Esophagus squamous epithelium (tissue), 5 donors: ENCODE measurements around the gene FAU. TPM values are rescaled to one million over a fixed set of nuclear protein-coding genes. Genes with fewer than 3 reads are reported as not detected.
A peak's percentile ranks its signal among the peaks of the same experiment; 100 is the strongest.

Experiments
- DNase-seq: peaks from one replicate; lab custom pipeline; 2025; lab: John Stamatoyannopoulos, UW
- H3K27ac ChIP-seq, 4 donors: fragments of 200-600 bp; sonication (generic); one replicate each; pipeline ENCODE4 v1.5.1; 2016 to 2019; ENCODE audit warnings: mild to moderate bottlenecking in 1 of 4
- H3K27me3 ChIP-seq, 4 donors: fragments of 200-600 bp; sonication (generic); 1 replicate in 3 of 4; 2 replicates in 1 of 4; pipeline versions ENCODE4 v1.5.1 to v1.6.0; 2017 to 2021; ENCODE audit warnings: antibody characterized with exemption in 1 of 4
- H3K36me3 ChIP-seq, 3 donors: fragments of 200-600 bp; sonication (generic); one replicate each; pipeline ENCODE4 v1.5.1; 2016 to 2019
- H3K4me1 ChIP-seq, 3 donors: fragments of 200-600 bp; sonication (generic); one replicate each; pipeline ENCODE4 v1.5.1; 2017 to 2019
- H3K4me3 ChIP-seq, 4 donors: fragments of 200-600 bp; sonication (generic); 1 replicate in 3 of 4; 2 replicates in 1 of 4; pipeline ENCODE4 v1.5.1; 2016 to 2019; ENCODE audit warnings: mild to moderate bottlenecking in 2 of 4, moderate library complexity in 1 of 4
- H3K9me3 ChIP-seq, 3 donors: fragments of 200-600 bp; sonication (generic); one replicate each; pipeline ENCODE4 v1.5.1; 2016 to 2019
- CTCF ChIP-seq, 6 experiments: fragments of 450-650 bp in 4 of 6; fragments of 200-600 bp in 2 of 6; sonication (generic) in 2 of 6; IDR thresholded peaks; one replicate each; pipeline ENCODE4 v1.5.1; 2016 to 2019; ENCODE audit warnings: antibody characterized with exemption in 6 of 6, mild to moderate bottlenecking in 4 of 6, moderate library complexity in 4 of 6
- POLR2A ChIP-seq, 4 donors: fragments of 450-650 bp; IDR thresholded peaks; one replicate each; pipeline ENCODE4 v1.6.1; 2017; ENCODE audit warnings: antibody characterized with exemption in 4 of 4, mild to moderate bottlenecking in 4 of 4, moderate library complexity in 3 of 4
- WGBS, 2 donors: methylation state at CpG; one replicate each; pipeline ENCODE4 v1.1.5; 2018; 5-methylcytosine and 5-hydroxymethylcytosine counted together
- intact Hi-C: fragments of 100-400 bp; cut with DNase I; formaldehyde crosslinking; loops from one replicate; pipeline ENCODE4 v1.15.0; 2022
- total RNA-seq, 4 donors: library from RNA; depleted of rRNA; stranded (reverse); fragments of >200 nt; gene quantifications; one replicate each; pipeline ENCODE4 v1.1.0, GENCODE V29; 2016
- donor health status: DM: yes; HTN: yes; CAD: no.

The FAU gene
- total RNA-seq, 4 donors from 2014 or later = 436 to 777 (median 528) TPM

GRCh38 chr11:65083134-65083833 lies 38.6 kb downstream of the FAU start:
- Histone ChIP-seq H3K4me1 (peaks cover 11 to 30% (median 14%) of the 10 kb centered on the region in 3 donors), H3K27me3 (no peaks in the 10 kb centered on the region), H3K36me3 (peaks cover 5 to 34% (median 27%) of the 10 kb centered on the region in 3 donors), H3K4me3 (peak overlapping the region; percentile 44 to 90 (median 79)), H3K27ac (peak overlapping the region; percentile 90 to 99 (median 97)), H3K9me3 (no peaks in the 10 kb centered on the region)
- TF ChIP-seq POLR2A (IDR thresholded peaks at IDR 0.05) (no peak), CTCF (IDR thresholded peaks at IDR 0.05) (no peak)
- intact Hi-C loops = no loop called here
- no peak for DNase-seq
- 2 to 4% methylated on average over 8 to 11 of the region's 13 CpGs for WGBS, 2 donors

GRCh38 chr11:65078786-65079342 lies 43.1 kb downstream of the FAU start:
- WGBS, 2 donors = 67 to 85% methylated on average over 2 to 8 of the region's 9 CpGs
- H3K27ac ChIP-seq = no peak overlapping the region

GRCh38 chr11:65078151-65078550 lies 43.8 kb downstream of the FAU start:
- peak; percentile 33 to 83 (median 67) for TF ChIP-seq CTCF (IDR thresholded peaks at IDR 0.05)
- TF ChIP-seq POLR2A (IDR thresholded peaks at IDR 0.05) = no peak
- WGBS, 2 donors = 45% methylated on average over 3 of the region's 3 CpGs; no CpG with 5 or more reads in 1 of the 2 donors
- H3K4me3 ChIP-seq = no peak overlapping the region
- no peak overlapping the region for H3K27ac ChIP-seq
- peaks cover under 1 to 7% (median 1%) of the 10 kb centered on the region in 3 donors for H3K4me1 ChIP-seq
- no peaks in the 10 kb centered on the region for H3K9me3 ChIP-seq
- DNase-seq = no peak
- intact Hi-C loops = no loop called here
- H3K36me3 ChIP-seq = no peaks in the 10 kb centered on the region
- H3K27me3 ChIP-seq = no peaks in the 10 kb centered on the region

More at GRCh38 chr11:65078786-65079342, 43.1 kb downstream of the FAU start:
- H3K9me3 ChIP-seq = no peaks in the 10 kb centered on the region
- peaks cover 4 to 14% (median 7%) of the 10 kb centered on the region in 3 donors for H3K4me1 ChIP-seq
- no peak for DNase-seq
- intact Hi-C loops = no loop called here
- H3K36me3 ChIP-seq = no peaks in the 10 kb centered on the region
- no peak overlapping the region for H3K4me3 ChIP-seq
- no peaks in the 10 kb centered on the region for H3K27me3 ChIP-seq
- TF ChIP-seq CTCF (IDR thresholded peaks at IDR 0.05) (no peak), POLR2A (IDR thresholded peaks at IDR 0.05) (no peak)

- TF ChIP-seq POLR2A (IDR thresholded peaks at IDR 0.05) (no peak), CTCF (IDR thresholded peaks at IDR 0.05) (no peak)
- DNase-seq = no peak
- H3K9me3 ChIP-seq = no peaks in the 10 kb centered on the region
- no peaks in the 10 kb centered on the region for H3K36me3 ChIP-seq
- H3K27me3 ChIP-seq = no peaks in the 10 kb centered on the region
- H3K27ac ChIP-seq = no peak overlapping the region
- peaks cover 0 to under 1% (median 0%) of the 10 kb centered on the region in 3 donors for H3K4me1 ChIP-seq
- intact Hi-C loops = no loop called here
- WGBS, 2 donors = 79 to 83% methylated on average over 1 to 4 of the region's 4 CpGs
- H3K4me3 ChIP-seq = no peak overlapping the region
Observed at GRCh38 chr11:65077451-65077850, 44.5 kb downstream of the FAU start.

- 22 to 64% methylated on average over 1 of the region's 1 CpG for WGBS, 2 donors
Observed at GRCh38 chr11:65072631-65072966, 49.3 kb downstream of the FAU start.

More at GRCh38 chr11:65072631-65072966, 49.3 kb downstream of the FAU start:
- Histone ChIP-seq H3K4me1 (no peaks in the 10 kb centered on the region), H3K27ac (no peak overlapping the region), H3K4me3 (no peak overlapping the region), H3K27me3 (no peaks in the 10 kb centered on the region), H3K9me3 (no peaks in the 10 kb centered on the region), H3K36me3 (no peaks in the 10 kb centered on the region)
- no peak for TF ChIP-seq POLR2A (IDR thresholded peaks at IDR 0.05)
- TF ChIP-seq CTCF (IDR thresholded peaks at IDR 0.05) = no peak
- DNase-seq = no peak
- intact Hi-C loops = no loop called here
